Measurements from ENCODE around the gene ARRB1. TPM values are rescaled to one million over a fixed set of nuclear protein-coding genes. Genes with fewer than 3 reads are reported as not detected.

The ARRB1 gene
- 116 and 358 TPM in 2 replicates for total RNA-seq

DNA sequence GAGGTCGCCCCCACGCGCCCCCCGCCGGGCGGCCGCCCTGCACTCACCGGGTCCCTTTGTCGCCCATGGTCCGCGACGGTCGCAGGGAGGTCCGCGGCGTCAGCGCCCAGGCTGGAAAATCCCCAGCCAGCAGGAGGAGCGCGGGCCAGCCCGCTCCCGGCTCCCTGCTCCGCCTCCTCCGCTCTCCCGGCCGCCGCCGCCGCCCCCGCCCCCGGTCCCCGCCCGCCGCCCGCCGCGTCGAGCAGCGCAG is at the start of gene ARRB1:
ARRB1 (minus strand) TSS at position 121 of the 250 bp plus-strand sequence; CDS start at position 67, 54 bp downstream.

GRCh38 chr11:75399344-75400145 is 48.1 kb upstream of the ARRB1 start, which contains the start of gene RPS3:
Gene RPS3, plus strand, starts transcription at chr11:75399518. Its CDS starts 30 bp downstream, at chr11:75399548.

GRCh38 chr11:75240311-75241035 is 111.0 kb downstream of the ARRB1 start, which contains the start of gene TPBGL:
Gene TPBGL, plus strand, starts transcription at chr11:75240774. Its CDS starts 276 bp downstream, at chr11:75241050.

Small RNA genes within 50 kb of the gene (small RNA-seq; reads per million reads assigned to genes)
- gene MIR326 (0.32 reads per million, percentile 11 among the genes with 10 or more reads in this experiment), gene SNORD15A (not detected)

Other genes with a start within 250 kb of the ARRB1 start
- 0.57 and 0.65 TPM in 2 replicates for gene SLCO2B1, start 200.6 kb downstream of the ARRB1 start, total RNA-seq
- gene TPBGL, start 110.9 kb downstream of the ARRB1 start, total RNA-seq: under 0.01 TPM in 1 of 2 replicates, not detected in the other
- 1,876 and 2,642 TPM in 2 replicates for gene RPS3, start 47.9 kb upstream of the ARRB1 start, total RNA-seq
- gene KLHL35, start 81.5 kb upstream of the ARRB1 start, total RNA-seq: 2.0 and 3.9 TPM in 2 replicates
- gene GDPD5, start 174.3 kb upstream of the ARRB1 start, total RNA-seq: 43.8 and 44.7 TPM in 2 replicates
- gene SERPINH1, start 210.6 kb upstream of the ARRB1 start, total RNA-seq: 427 and 542 TPM in 2 replicates

Data from vein endothelial cell (primary cell).